NAMALWA (cell line): ENCODE data around the gene AKR1C1.
"Not testable (repeated sequence)": the region's sequence is repeated elsewhere in the genome, so short reads cannot be mapped to it uniquely, and the experiment has no call there.

Source experiments
- DNase-seq: peaks from one replicate; pipeline ENCODE4 v3.0.0-alpha.2; 2015; ENCODE audit warnings: low spot score

The AKR1C1 gene

DNA sequence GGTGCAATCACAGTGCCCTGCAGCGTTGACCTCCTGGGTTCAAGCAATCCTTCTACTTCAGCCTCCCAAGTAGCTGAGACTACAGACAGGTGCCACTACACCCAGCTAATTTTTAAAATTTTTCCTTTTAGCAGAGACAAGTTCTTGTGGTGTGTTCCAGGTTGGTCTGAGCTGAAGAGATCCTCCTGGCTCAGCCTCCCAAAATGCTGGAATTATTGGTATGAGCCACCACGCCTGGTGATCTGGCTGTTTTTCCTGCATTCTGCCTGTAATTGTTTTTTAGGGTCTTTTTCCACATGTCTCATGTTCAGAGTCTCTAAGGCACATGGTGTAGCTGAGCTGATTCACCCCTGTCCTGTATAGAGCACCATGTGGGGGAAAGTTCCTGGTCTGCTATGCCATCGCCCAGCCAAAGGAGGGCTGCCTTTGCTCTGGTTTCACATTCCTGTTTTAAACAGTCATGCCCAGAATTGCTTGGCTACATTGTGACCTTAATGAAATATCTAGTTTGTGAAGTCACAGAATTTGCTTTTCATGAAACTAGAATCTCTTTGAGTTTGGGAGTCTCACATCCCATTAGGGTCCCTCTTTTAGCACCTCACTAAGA, 55.6 kb downstream of the AKR1C1 start:
- not testable (repeated sequence) for DNase-seq

DNA sequence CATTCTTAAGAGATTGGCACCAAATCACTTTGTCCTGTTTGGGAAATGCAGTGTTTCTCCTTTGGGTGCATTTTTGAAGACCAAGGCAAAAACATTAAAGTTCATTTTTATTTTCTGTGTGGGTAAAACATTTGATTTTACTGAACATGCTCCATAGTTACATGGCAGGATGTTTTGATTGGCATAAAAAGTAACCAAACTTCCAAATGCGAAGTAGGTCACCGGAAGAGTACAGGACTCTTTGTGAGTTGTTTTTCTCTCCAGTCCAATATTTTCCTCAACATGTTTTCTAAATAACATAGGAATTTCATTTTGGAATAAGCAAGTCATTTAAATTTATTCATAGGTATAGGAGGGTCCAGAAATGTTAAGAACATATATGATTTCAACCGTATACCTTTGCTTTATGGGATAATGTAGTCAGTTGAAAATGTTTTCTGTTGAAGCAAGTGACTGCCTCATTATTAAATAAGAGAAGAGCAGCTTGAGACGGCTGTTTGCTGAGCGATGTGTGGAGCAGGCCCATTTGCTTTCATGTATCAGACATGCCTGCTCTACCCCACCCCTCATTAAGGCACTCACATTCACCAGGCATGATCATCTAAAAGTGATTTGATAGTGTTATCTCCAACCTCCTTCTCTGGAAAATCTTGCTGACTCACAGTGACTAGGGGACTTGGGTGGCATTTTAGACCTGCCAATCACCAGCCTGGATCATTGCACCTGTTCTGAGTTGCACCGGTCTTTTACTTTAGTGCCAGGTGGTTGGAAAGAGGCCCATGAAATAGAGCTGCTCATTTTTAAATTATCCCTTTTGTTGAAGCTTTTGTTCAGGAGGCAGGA, 56.8 kb downstream of the AKR1C1 start:
- not testable (repeated sequence) for DNase-seq

DNA sequence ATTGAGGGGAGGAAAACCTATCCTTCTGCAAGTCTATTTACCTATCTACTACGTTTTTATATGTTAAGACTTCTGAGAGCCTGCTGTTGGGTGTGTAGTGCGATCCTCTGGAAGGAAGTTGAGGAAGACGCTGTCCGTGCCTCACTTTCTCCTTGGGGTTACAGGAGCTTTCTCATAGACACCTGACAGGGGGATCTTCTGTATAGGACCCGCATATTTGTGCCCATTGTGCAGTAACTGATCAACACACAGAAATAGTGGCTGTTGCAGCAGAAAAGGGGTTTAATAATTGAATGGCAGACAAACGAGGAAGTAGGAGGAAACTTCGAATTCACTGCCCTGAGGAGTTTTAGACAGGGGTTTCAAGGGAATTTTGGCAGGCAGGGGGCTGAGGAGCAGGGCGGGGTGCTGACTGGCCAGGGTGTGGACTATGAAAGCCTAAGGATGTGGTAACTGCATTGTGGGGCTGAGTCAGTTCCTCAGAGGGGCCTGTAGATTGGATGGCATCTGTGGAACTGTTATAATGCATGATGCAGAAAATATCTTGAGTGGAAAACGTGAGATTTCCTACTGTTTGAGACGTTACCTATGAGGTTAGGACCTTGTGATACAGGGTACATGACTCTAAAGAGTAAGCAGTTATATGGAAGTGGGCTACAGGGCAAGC, 58.5 kb downstream of the AKR1C1 start:
- not testable (repeated sequence) for DNase-seq

DNA sequence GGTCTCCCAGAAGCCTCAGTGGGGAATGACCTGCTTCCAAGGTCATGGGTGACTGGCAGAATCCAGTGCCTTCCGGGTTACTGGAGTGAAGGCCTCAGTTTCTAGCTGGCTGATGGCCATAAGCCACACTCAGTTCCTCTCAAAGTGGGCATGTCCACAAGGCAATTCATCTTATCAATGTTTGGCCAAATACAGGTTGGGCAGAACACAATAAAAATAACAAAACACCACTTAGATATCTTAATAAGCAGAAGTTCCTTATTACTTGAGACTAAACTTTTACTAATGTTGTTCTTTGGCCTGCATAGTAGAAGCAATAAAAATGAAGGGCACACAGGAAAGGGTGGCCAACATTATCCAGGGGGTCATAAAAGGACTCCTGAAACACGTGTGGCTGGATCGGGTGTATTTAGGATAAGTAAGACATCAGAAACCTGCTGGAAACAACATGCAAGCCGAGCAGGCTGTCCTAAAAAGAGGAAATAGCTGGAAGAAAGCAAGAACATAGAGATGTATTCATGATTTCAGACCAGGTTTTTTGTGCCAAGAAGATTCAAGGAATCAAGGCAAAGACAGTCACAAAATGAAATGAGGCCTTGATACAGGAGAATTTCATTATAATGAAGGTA, 60.1 kb downstream of the AKR1C1 start:
- no peak for DNase-seq

GRCh38 chr10:5025461-5025881, 62.3 kb downstream of the AKR1C1 start:
- DNase-seq: not testable (repeated sequence)

DNA sequence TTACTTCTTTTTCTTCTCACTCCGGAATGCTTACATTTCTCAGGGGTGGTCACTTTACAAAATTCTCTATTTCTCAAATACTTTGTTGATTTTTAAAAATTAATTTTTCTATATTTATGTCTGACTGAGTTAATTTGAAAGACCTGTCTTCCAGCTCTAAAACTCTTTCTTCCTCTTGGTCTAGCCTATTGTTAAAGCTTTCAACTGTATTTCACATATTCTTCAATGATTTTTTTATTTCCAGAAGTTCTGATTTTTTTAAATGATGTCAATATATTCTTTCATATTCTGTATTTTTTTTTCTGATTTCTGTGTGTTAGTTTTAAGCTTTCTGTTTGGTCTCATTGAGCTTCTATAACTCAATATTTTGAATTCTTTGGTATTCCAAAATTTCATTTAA, 67.8 kb downstream of the AKR1C1 start:
- no peak for DNase-seq

DNA sequence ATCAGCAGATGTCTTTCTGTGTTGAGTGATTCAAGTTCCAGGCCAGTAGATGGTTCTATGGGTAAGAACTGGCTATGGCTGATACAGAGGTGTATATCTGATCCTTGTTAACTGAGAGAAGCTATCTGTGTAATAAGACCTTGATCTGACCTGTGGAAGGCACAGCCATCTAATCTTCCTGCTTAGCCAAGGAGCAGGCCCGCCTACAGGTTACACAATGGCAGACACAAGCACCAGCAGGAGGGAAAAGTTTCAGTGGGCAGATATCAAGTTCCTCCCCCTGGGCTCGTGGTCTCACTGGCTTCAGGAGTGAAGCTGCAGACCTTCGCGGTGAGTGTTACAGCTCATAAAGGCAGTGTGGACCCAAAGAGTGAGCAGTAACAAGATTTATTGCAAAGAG, 68.4 kb downstream of the AKR1C1 start:
- not testable (repeated sequence) for DNase-seq

DNA sequence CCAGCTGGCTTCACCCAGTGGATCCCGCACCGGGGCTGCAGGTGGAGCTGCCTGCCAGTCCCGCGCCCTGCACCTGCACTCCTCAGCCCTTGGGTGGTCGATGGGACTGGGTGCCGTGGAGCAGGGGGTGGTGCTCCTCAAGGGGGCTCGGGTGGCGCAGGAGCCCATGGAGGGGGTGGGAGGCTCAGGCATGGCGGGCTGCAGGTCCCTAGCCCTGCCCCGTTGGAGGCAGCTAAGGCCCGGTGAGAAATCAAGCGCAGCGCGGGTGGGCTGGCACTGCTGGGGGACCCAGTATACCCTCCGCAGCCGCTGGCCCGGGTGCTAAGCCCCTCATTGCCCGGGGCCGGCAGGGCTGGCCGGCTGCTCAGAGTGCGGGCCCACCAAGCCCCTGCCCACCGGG, 69.2 kb downstream of the AKR1C1 start:
- not testable (repeated sequence) for DNase-seq
